HTR-8/SVneo (cell line): ENCODE results near the gene ZNF24.

ENCODE experiments used
- DNase-seq: peaks from one replicate; pipeline ENCODE4 v3.0.0; 2011; ENCODE audit warnings: low spot score, mixed read lengths; ENCODE audit not compliant: insufficient read length
- FAIRE-seq: peaks from 2 replicates; lab custom pipeline; 2011; peaks lifted over from hg19 to GRCh38; lab: Jason Lieb, UNC

Gene ZNF24

DNA sequence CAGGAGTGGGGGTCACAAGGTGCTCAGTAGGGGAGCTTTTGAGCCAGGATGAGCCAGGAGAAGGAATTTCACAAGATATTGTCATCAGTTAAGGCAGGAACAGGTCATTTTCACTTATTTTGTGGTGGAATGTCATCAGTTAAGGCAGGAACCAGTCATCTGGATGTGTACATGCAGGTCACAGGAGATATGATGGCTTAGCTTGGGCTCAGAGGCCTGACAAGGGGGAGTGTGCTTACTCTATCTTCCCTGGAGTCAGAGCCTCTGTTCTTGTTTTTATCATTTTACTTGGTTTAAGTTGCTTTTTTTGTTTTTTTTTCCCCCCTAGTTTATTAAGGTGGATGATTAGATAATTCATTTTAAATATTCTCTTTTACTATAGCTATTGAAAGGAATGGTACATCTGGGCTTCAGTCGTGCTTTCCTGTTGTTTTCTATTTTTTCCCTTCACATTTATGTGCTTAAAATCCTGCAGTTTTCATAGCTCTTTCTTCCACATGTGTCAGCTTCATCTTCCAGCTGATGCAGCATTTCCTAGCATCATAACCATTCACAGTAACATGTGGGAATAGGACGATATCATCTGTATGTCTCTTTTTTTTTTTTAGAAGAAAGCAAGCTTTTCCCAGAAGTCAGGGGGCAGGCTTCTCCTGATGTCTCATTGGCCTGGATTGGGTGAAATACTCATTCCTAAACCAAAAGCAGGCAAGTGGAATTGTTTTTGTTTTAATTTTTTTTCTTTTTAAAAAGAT lies 17.5 kb upstream of the ZNF24 start:
- no peak for FAIRE-seq
- DNase-seq = no peak

DNA sequence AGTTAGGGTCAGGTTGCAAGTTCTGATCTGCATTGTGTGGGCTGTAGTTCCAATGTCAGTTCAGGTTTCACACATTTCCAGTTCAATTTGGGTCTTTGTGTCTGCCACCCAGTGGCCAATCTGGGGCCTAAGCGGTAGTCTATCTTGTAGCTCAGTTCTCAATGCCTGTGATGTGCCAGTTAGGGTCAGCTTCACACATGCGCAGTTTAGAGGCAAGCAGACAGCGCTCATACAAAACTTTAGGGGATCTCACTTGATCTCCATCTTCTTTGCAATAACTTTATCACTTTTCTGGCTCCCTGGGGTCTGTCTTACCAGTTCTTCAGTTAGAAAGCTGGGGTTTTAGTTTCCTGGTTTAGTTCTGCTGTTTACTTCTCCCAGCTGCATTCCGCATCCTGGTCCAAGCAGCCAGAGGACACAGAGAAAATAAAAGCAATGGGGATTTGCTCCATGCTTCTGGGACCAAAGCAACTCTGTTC lies 11.0 kb upstream of the ZNF24 start:
- DNase-seq (peak; percentile 41), FAIRE-seq (no peak)

DNA sequence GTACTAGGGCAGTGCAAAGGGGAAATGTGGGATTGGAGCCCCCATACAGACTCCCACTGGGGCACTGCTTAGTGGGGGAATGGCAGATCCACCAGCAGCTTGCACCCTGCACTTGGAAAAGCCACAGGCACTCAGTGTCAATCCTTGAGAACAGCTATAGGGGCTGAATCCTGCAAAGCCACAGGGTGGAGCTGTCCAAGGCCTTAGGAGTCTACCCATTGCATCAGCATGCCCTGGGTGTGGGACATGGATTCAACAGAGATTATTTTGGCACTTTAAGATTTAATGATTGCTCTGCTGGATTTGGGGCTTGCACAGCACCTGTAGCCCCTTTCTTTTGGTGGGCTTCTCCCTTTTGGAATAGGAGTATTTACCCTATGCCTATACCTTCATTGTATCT lies 8.6 kb upstream of the ZNF24 start:
- no peak for FAIRE-seq
- no peak for DNase-seq

DNA sequence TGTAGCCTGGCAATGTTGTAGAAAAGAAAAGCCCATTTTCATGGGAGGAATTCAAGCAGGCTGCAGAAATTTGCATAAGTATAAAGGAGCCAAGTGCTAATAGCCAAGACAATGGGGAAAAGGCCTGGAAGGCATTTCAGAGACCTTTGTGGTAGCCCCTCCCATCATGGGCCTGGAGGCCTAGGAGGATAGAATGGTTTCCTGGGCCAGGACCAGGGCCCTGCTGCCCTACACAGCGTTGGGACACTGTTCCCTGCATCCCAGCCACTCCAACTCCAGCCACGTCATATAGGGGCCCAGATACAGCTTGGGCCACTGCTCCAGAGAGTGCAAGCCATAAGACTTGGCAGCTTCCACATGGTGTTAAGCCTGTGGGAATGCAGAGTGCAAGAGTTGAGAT lies 8.1 kb upstream of the ZNF24 start:
- FAIRE-seq (no peak), DNase-seq (no peak)

DNA sequence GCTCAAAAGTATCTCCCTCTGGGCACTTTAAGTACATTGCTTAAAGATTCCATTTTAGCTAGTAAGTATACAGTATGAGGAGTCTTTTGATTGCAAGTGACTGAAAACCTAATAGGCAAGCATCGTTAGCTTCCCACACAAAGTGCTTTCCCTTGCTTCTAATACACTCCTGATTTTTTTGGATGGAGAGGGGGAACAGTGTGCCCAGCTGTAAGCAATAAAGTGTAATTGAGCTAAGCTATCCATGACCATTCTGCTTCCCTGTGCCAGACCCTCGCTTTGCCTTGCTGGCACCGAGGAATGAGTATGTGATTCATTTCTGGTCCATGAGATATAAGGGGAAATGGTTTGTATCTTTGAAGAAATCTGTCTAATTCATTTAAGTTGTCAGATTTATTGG lies 3.8 kb upstream of the ZNF24 start:
- no peak for FAIRE-seq
- no peak for DNase-seq

DNA sequence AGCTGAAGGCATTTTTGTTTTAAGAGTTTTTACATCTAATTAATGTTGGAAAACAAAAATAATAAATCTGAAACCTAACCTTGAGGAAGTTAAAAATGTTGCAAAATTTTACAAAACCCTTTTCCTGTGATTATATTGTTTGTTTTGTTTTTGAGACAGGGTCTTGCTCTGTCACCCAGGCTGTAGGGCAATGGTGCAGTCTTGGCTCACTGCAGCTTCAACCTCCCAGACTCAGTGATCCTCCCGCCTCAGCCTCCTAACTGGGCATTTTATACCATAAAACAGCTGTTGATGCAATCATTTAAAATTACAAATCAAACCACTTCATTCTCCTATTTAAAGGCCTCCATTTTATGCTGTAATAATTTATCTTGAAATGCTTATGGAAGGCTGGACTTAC lies 1.7 kb upstream of the ZNF24 start:
- FAIRE-seq = no peak
- DNase-seq = no peak

DNA sequence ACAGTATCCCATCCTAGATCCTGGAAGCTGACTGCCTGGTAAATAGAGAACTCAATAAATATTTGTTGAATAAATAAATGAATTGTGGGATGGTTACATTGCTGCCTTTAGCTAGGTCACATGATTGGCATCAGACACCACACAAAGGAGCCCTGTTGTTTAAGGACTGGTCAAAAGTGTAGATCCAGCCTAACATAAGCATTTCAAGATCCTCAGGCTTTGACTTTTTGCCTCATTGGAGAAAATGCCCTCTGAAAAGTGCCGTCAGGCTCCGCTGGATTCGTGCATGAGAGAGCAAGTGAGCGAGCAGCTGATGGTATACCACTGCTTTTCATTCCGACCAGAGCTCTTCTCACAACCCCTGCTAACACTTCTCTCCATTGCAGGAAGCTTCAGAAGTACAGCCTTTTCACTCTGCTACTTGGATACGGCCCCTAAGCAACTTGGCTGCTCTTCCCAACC lies 1.3 kb upstream of the ZNF24 start:
- no peak for DNase-seq
- FAIRE-seq = no peak

DNA sequence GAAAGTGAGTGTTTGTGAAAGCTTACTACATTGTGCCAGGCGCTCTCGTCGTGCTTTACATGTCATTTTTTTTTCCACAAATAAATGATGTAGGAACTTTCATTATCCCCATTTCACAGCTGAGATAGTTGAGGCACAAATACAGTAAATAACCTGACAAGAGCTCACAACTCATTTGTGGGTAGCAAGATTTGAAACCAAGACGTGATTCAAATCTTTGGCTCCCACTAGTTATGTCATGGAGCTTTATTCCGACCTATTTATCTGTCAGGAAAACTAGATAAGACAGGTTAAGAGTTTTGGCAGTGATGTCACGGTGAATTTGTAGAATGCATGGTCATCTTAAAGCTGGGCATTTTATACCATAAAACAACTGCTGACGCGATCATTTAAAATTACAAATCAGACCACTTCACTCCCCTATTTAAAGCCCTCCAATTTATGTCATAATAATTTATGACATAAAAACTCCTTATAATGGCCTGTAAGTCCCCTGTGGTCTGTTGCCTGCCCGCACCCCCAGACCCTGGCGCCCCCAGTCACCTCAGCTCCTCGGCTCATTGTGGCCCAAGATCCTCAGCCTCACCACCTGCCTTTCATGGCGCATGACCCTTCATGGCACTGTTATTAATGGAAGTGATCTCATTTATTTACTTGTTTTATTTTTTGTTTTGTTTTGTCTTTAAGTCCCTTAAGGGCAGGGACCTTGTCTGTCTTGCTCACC lies 678 bp upstream of the ZNF24 start:
- FAIRE-seq (no peak), DNase-seq (no peak)

DNA sequence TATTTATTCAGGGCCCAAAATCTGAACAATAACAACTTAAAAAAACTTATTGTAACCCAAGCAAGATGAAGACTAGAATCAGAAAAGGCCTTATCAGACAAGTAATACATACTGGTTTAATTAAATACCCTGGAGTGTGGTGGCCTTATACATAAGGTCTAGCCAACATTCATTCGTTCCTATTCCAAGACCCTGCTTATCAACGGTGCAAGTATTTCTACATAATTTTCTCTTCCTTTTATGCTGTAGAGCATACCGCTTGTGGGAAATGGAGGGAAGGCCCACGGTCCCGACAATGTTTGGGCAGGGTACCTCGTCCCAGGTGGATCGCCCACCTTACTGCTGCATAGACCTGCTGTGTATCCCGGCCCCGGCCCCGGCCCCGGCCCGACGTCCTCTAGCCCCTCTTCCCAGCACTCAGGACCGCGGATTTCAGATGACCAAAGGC lies 708 bp downstream of the ZNF24 start:
- FAIRE-seq = no peak
- DNase-seq = no peak

DNA sequence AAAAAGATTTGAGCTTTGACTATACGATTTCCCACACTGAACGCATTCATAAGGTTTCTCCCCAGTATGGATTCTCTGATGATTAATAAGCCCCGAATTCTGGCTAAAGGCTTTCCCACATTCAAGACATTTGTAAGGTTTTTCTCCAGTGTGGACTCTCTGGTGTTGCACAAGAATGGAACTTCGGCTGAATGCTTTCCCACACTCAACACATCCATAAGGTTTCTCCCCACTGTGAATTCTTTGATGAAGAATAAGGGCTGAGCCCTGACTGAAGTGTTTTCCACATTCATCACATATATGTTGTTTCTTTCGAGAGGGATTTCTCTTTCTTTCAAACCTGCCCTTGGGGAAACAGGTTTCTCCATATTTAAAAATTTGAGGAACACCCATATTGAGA lies 6.9 kb downstream of the ZNF24 start:
- DNase-seq = no peak
- FAIRE-seq = no peak

DNA sequence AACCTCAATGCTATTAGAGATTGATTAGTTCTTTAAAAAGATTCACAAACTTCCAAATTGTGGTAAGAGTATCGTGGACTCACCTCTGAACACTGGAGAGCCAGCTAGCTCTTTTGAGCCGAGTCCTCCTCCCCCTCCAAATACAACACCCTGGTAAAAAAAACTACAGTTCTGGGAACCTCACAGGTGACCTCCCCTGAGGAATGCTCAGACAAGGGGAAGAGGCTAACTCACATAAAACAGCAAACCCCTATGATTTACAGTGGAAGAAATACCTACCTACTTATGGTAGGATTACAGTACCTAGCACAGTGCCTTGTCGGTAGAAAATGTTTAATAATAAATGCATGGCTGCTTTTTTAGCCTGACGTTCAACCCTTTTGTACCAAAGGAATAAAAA lies 8.4 kb downstream of the ZNF24 start:
- FAIRE-seq (no peak), DNase-seq (no peak)

DNA sequence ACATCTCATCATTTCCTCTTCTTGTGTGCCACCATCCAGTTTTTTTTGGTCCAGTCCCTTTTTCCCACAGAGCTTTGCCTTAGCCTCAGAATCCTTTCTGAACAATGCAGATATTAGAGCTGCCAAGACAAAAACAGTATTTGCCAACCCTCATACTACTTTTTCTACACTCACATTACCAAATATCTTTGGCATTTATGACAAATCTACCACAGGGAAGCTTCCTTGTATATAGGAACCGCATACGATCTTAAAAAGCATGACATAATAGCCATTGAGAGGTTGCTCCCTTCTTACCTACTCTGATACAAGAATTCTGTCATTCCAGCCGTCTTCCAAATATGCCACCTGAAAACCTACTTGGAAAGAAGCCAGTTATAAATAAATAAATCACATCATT lies 9.4 kb downstream of the ZNF24 start:
- no peak for FAIRE-seq
- no peak for DNase-seq

DNA sequence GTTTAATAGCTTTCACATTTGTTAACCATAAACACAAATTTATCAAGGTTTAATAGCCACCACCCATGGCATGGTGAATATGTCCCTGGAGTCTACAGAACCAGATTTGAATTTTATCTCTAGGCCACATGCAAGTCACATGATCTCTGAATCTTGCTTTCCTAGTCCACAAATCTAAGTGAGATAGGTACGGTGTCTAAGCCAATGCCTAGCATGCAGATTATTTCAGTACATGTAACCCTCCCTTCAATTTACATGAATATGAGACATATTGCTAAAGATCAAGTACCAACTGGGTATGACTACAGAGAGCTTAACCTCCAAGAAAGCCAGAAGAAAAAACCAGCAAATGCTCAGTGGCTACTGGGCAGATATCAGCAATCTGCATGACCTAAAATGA lies 10.0 kb downstream of the ZNF24 start:
- DNase-seq (no peak), FAIRE-seq (no peak)

DNA sequence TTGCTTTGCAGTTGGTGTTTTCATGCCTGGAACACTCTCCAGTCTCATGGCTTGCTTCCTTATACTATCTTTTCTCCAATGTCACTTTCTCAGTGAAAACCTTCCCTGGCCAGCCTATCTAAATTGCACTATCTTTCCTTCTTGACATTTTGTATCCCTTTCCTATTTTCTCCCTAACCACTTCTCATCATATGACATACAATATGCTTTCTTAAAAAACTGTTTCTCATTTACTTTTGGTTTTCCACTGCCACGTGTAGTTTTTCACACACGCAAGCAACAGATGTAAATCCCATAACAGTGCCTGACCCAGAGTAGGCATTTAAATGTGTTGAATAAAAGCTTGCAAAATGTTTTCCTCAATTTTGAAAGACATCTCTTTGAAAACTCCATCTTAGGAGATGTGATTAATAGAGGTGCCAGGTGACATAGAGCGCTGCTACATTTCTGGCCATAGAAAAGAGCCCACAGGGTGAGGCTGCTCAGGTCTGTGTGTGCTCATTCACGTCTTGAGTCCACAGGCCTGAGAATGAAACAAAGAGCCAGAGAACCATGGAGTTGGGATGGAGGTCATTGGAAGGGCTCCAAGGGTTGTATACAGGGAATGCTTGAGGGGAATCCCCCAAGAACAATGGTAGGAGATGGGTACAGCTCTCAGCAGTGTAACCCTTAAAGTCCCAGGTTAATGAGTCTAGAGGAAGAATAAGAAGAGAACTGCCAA lies 12.7 kb downstream of the ZNF24 start:
- FAIRE-seq = no peak

DNA sequence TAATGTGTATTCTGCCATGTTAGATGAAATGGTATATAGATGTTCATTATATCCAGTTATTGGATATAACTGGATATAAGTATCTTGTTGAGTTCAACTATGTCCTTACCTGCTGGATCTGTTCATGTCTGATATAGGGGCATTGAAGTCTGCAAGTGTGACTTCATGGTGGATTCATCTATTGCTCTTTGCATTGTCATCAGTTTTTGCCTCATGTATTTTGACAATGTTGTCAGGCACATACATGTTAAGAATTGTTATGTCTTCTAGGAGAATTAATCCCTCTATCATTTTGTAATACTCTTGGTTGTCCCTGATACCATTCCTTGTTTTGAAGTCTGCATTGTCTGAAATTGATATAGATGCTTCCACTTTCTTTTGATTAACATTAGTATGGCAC lies 15.4 kb downstream of the ZNF24 start:
- DNase-seq (no peak), FAIRE-seq (no peak)

More for the DNA sequence above, 12.7 kb downstream of the ZNF24 start:
- DNase-seq = no peak

DNA sequence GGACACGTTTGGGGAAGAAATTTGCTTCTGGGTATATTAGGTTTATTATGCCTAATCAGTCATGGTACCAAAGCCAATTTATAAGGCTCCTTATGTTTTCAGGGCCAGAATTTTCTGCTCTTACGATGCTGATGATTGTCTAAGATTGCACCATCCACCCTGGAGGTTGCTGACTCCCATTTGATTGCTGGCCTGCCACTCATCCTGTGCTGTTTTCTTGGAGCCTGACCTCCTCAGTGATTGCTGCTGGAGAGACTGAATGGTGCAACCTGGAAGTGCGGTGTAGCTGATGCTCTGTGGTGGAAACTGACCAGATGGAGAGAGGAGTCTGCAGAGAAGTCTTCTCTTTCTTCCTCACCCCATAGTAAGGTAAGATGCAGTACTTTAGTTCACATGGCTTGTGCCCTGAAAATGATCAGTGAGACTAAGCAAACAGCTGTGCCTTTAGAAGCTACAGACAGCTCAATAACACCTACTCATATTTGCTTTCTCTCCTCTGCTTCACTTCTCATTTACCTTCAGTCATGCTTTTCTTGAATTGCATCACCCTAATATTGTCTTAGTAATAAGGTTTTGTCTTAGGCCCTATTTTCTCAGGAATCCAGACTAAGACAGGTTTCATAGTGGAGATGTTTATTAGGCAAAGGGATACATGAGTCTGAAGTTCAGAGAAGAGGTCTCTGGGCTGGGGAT lies 17.4 kb downstream of the ZNF24 start:
- DNase-seq = no peak
- no peak for FAIRE-seq

DNA sequence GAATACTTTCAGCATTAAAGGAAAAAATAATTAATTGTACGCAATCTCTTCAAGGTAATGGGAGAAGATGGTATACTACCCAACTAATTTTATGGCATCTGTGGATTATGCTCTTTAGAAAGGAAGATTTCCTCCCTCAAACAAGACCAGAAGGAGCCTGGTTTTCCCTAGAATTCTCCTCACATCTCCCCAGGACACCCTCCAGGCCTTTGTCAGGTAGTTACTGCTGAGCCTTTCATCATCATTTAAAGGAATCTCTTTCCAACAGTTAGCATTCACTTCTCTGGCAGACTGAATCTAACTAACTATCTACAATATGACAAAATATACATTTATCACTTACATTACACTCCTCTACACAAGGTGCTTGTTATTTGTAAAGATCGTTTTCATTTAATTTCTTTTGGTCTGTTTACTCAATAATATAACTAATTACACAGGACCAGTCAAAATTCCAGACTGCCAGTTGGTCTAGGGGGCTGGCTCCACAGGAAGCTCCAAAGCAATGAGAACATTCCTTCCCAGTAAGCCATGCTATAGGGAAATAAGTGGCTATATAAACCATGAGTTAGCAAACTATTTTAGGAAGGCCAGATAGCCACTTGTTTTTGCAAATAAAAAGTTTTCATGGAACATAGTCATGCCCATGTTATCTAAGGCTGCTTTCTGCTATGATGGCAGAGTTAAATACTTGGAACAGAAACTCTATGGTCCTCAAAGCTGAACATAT lies 19.1 kb downstream of the ZNF24 start:
- no peak for FAIRE-seq
- DNase-seq = no peak

DNA sequence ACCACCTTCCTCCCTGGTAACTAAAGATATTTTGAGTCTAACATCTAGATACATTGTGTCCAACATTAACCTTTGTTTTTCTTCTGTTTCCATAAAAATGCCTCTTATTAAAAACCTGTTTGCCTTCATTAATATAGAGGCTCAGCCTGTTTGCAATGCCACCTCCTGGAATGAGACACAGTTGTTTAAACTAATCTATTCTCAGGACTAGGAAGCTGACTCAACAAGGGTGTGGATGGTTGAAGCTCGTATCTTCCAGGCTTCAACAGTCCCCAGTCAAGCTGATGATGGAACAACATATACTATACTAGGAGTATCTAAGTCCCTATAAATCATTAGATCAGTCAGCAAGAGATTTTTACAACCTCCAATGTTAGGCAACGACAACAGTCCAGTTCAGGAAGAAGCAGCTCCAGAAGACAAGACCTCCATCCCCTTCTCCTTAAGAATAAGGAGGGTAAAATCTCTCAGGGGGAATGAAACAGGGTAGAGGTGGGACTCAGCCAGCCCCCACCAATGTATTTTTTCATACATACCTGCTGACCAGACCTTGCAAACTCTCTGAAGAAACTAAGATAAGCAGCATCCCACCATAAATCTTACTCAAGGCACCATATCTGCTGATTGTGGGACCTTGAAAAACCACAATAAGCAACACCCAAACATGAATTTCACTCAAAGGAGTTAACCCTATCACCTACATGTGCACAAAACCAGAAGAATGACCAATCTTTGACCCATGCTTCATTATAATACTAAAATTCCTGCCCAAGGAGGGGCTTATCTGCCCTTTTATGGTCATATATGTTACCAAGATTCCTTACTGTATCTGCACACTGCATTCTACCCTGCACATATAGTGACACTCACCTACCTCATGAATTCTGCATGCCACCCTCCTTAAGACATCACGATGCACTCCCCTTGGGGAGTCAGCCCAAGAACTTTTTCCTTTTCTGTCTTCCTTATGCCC lies 21.4 kb downstream of the ZNF24 start:
- FAIRE-seq = no peak
- no peak for DNase-seq

DNA sequence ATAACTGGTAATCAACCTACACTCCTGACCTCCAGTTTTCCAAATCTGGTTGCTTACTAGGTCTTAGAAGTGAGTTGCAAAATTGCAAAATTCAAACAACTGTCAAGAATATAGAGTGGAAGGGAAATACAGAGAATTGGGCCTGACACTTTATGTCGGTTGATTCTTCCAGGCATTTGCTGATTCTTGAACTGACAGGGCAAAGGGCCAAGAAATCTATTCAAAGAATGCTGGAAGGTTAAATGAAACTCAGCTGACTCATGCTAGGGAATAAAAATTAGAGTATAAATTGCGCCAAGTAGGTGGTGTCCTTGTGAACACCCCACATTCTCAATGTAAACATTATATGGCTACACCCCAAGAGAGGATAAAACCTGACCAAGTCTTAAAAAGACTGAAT lies 32.7 kb downstream of the ZNF24 start:
- no peak for FAIRE-seq
- DNase-seq = no peak
